Suprapubic skin (tissue), 4 donors: ENCODE measurements around the gene SLC15A1. TPM values are rescaled to one million over a fixed set of nuclear protein-coding genes. Genes with fewer than 3 reads are reported as not detected.

Experiments
- DNase-seq, 2 donors: peaks; one replicate each; pipeline ENCODE4 v3.0.0-alpha.2; 2019; ENCODE audit warnings: low spot score in 2 of 2
- H3K27ac ChIP-seq: fragments of 200-600 bp; sonication (generic); one replicate; pipeline ENCODE4 v1.5.1; 2019
- H3K27me3 ChIP-seq: fragments of 200-600 bp; sonication (generic); one replicate; pipeline ENCODE4 v1.5.1; 2019
- H3K36me3 ChIP-seq: fragments of 200-600 bp; sonication (generic); one replicate; pipeline ENCODE4 v1.5.1; 2019
- H3K4me1 ChIP-seq: fragments of 200-600 bp; sonication (generic); one replicate; pipeline ENCODE4 v1.5.1; 2019
- H3K4me3 ChIP-seq: fragments of 200-600 bp; sonication (generic); one replicate; pipeline ENCODE4 v1.5.1; 2019; ENCODE audit warnings: mild to moderate bottlenecking
- H3K9me3 ChIP-seq: fragments of 200-600 bp; sonication (generic); one replicate; pipeline ENCODE4 v1.5.1; 2019
- EP300 ChIP-seq: sonication (generic); formaldehyde crosslinking; IDR thresholded peaks from one replicate; pipeline ENCODE4 v1.6.1; 2017; ENCODE audit warnings: antibody characterized with exemption
- POLR2A ChIP-seq, 2 donors: fragments of 450-650 bp; IDR thresholded peaks; one replicate each; pipeline ENCODE4 v1.6.1; 2017; ENCODE audit warnings: antibody characterized with exemption in 2 of 2, mild to moderate bottlenecking in 2 of 2, moderate library complexity in 2 of 2
- POLR2AphosphoS5 ChIP-seq, 3 donors: sonication (generic); formaldehyde crosslinking; IDR thresholded peaks; one replicate each; pipeline ENCODE4 v1.6.1; 2017; ENCODE audit warnings: antibody characterized with exemption in 3 of 3
- WGBS: methylation state at CpG from one replicate; pipeline ENCODE4 v1.1.5; 2018; 5-methylcytosine and 5-hydroxymethylcytosine counted together
- total RNA-seq, 4 donors: library from RNA; depleted of rRNA; stranded (reverse); fragments of >200 nt; gene quantifications; one replicate each; pipeline ENCODE4 v1.1.0, GENCODE V29; 2016
- TF ChIP-seq, protein P1 (sequence below), 2 donors: fragments of 200-600 bp in 1 of 2; fragments of 450-650 bp in 1 of 2; sonication (generic) in 1 of 2; IDR thresholded peaks; one replicate each; pipeline ENCODE4 v1.5.1; 2016 to 2019; ENCODE audit warnings: antibody characterized with exemption in 2 of 2, mild to moderate bottlenecking in 1 of 2, moderate library complexity in 1 of 2

Gene SLC15A1
- total RNA-seq, 4 donors from 2014 or later: 34.1 to 64.3 (median 62.4) TPM

DNA sequence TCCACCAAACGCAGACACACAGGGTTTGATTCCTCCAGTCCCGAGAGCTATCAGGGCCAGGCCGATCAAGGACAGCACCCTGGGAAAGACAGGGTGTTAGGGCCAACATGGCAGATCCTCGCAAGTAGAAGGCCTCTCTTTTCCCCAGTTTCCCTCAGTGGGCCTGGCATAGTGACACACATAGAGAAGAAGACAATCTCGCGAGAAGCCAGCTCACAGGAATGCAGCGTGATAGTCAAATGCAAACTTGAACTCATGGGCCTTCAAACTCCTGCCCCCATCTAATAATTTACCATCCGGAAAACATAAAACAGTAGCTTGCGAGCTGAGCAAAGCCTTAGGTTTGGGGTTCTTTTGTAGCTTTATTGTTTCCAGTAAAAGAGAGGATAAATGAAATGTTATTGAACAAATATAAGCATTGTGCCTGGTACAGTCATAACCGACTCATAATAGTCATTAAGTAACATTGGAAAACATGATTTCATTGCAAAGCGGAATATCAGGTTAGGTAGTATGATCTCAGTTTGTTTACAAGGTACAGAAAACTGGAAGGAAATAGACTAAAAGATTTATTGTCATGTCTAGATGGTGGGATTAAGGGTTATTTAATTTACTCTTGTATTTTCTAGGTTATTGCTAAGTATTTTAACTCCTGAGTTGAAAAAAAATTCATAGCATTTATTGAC is 30.5 kb downstream of the SLC15A1 start:
- Histone ChIP-seq H3K27ac (no peak overlapping the region), H3K9me3 (no peaks in the 10 kb centered on the region), H3K4me1 (no peaks in the 10 kb centered on the region), H3K36me3 (no peaks in the 10 kb centered on the region), H3K4me3 (no peak overlapping the region), H3K27me3 (no peaks in the 10 kb centered on the region)
- TF ChIP-seq, protein P1, sequence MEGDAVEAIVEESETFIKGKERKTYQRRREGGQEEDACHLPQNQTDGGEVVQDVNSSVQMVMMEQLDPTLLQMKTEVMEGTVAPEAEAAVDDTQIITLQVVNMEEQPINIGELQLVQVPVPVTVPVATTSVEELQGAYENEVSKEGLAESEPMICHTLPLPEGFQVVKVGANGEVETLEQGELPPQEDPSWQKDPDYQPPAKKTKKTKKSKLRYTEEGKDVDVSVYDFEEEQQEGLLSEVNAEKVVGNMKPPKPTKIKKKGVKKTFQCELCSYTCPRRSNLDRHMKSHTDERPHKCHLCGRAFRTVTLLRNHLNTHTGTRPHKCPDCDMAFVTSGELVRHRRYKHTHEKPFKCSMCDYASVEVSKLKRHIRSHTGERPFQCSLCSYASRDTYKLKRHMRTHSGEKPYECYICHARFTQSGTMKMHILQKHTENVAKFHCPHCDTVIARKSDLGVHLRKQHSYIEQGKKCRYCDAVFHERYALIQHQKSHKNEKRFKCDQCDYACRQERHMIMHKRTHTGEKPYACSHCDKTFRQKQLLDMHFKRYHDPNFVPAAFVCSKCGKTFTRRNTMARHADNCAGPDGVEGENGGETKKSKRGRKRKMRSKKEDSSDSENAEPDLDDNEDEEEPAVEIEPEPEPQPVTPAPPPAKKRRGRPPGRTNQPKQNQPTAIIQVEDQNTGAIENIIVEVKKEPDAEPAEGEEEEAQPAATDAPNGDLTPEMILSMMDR (IDR thresholded peaks at IDR 0.05): no peak
- TF ChIP-seq POLR2A (IDR thresholded peaks at IDR 0.05): no peak
- no peak for TF ChIP-seq POLR2AphosphoS5 (IDR thresholded peaks at IDR 0.05)
- no peak for TF ChIP-seq EP300
- 79% methylated on average over 11 of the region's 11 CpGs for WGBS
- no peak for DNase-seq

DNA sequence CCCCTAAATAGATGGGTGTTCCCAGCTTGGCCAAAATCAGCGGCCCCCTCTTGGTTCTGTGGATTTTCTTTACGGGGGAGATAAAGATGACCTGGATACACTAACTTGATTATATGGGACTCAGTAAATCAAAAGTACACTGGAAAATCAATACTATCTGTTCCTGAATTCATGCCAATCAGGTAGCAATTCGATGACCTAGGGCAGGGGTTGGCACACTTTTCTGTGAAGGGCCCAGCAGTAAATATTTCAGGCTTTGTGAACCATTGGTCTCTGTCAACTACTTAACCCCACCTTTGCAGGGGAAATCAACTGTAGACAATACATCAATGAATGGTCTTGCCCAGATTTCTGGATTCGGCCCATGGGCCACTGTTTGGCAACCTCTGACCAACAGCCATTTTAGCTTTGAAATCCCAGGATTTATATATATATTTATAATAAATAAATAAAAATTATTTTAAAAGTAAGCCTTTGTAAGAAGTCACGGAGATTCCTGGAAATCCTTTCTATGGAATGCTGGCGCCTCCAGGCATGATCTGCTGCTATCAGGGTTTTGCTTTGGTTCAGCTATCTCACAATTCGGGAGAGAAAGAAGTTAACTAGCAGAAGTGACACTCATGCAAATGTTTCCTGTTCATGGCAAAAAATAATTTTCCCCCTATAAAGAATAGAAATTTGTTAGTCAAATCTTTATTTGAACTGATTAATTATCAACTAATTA is 32.8 kb downstream of the SLC15A1 start:
- Histone ChIP-seq H3K9me3 (no peaks in the 10 kb centered on the region), H3K4me1 (no peaks in the 10 kb centered on the region), H3K27me3 (no peaks in the 10 kb centered on the region), H3K27ac (no peak overlapping the region), H3K36me3 (no peaks in the 10 kb centered on the region), H3K4me3 (no peak overlapping the region)
- DNase-seq: no peak
- WGBS: 87% methylated on average over 7 of the region's 7 CpGs
- TF ChIP-seq, protein P1 (IDR thresholded peaks at IDR 0.05): no peak
- no peak for TF ChIP-seq POLR2AphosphoS5 (IDR thresholded peaks at IDR 0.05)

DNA sequence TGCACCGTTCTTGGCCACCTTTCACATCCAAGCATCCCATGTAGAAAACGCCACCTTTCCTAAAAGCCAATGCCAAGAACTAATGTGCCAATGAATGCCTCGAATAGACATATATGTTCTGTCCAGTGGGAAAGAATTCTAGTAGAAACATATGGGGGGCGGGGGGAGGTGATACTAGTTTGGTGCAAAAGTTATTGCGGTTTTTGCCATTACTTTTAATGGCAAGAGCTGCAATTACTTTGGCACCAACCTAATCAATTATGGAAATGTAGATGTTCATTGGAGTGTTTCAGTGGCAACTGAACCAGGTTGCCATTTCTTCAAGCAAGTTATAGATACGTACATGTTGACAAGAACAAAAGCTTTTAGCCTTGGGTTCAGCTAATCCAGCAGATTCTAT is 34.6 kb downstream of the SLC15A1 start:
- Histone ChIP-seq H3K27me3 (no peaks in the 10 kb centered on the region), H3K4me3 (no peak overlapping the region), H3K36me3 (no peaks in the 10 kb centered on the region), H3K4me1 (no peaks in the 10 kb centered on the region), H3K9me3 (no peaks in the 10 kb centered on the region), H3K27ac (no peak overlapping the region)
- TF ChIP-seq POLR2A (IDR thresholded peaks at IDR 0.05): no peak
- no peak for TF ChIP-seq EP300
- TF ChIP-seq, protein P1 (IDR thresholded peaks at IDR 0.05): no peak
- TF ChIP-seq POLR2AphosphoS5 (IDR thresholded peaks at IDR 0.05): no peak
- WGBS: 92% methylated on average over 6 of the region's 6 CpGs
- no peak for DNase-seq

DNA sequence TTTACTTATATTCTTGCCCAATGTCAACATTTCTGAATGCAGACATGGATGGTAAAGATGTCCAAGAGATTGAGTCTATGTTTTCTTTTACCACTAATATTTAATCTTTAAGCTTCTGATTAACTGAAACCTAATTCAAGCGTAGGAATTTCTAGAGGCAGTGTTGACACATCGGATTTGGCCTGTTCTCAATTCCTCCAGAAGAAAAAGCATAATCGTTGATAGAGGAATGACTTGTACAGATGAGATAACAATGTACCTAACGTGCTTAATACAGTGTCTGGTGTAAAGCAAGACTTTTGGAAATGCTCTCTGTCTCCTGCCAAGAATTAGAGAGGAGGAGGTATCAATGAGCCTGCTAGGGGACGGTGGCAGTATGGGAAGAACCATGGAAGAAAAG is 35.2 kb downstream of the SLC15A1 start:
- WGBS: 69% methylated on average over 5 of the region's 5 CpGs
- no peak for TF ChIP-seq EP300
- no peak for TF ChIP-seq POLR2A (IDR thresholded peaks at IDR 0.05)
- TF ChIP-seq POLR2AphosphoS5 (IDR thresholded peaks at IDR 0.05): no peak
- TF ChIP-seq, protein P1 (IDR thresholded peaks at IDR 0.05): no peak
- H3K27me3 ChIP-seq: no peaks in the 10 kb centered on the region
- H3K36me3 ChIP-seq: no peaks in the 10 kb centered on the region
- H3K4me1 ChIP-seq: no peaks in the 10 kb centered on the region
- H3K27ac ChIP-seq: no peak overlapping the region
- DNase-seq: no peak
- no peaks in the 10 kb centered on the region for H3K9me3 ChIP-seq
- H3K4me3 ChIP-seq: no peak overlapping the region

DNA sequence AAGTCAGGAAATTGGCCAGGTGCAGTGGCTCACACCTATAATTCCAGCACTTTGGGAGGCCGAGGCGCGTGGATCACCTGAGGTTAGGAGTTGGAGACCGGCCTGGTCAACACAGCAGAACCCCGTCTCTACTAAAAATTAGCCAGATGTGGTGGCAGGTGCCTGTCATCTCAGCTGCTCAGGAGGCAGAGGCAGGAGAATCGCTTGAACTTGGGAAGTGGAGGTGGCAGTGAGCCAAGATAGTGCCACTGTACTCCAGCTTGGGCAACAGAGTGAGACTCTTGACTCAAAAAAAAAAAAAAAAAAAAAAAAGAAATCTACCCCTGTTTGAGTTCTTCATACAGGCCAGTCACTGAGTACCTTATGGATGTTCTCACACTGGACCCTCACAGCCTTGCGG is 42.0 kb downstream of the SLC15A1 start:
- no peak for DNase-seq
- H3K27me3 ChIP-seq: peaks cover 4% of the 10 kb centered on the region
- H3K27ac ChIP-seq: no peak overlapping the region
- no peaks in the 10 kb centered on the region for H3K9me3 ChIP-seq
- H3K36me3 ChIP-seq: no peaks in the 10 kb centered on the region
- WGBS: 93% methylated on average over 7 of the region's 7 CpGs
- H3K4me3 ChIP-seq: no peak overlapping the region
- TF ChIP-seq, protein P1 (IDR thresholded peaks at IDR 0.05): no peak
- TF ChIP-seq EP300 (no peak), POLR2AphosphoS5 (IDR thresholded peaks at IDR 0.05) (no peak), POLR2A (IDR thresholded peaks at IDR 0.05) (no peak)
- no peaks in the 10 kb centered on the region for H3K4me1 ChIP-seq
